ENCODE data around the gene FAM221A. TPM values are rescaled to one million over a fixed set of nuclear protein-coding genes. Genes with fewer than 3 reads are reported as not detected.
"Not testable (repeated sequence)": the region's sequence is repeated elsewhere in the genome, so short reads cannot be mapped to it uniquely, and the experiment has no call there.

Gene FAM221A
- total RNA-seq, 1 experiment from 2014 or later: 15.0 TPM

- Mint-ChIP-seq H3K27me3 (ENCODE audit: low read depth) (peaks cover 14% of the 10 kb centered on the region), H3K4me1 (peaks cover 7 to 11% of the 10 kb centered on the region in 2 experiments), H3K27ac (peak overlapping the region; percentile 74 to 98 (median 93); a peak in 6 of 7 replicates), H3K9me3 (peaks cover 0 to 7% of the 10 kb centered on the region in 2 experiments; a peak in 3 of 5 replicates), H3K36me3 (ENCODE audit: insufficient read depth in 1 of 3, low read depth in 3 of 3) (peaks cover 8 to 14% (median 9%) of the 10 kb centered on the region in 3 experiments; a peak in 6 of 7 replicates), H3K4me3 (peak overlapping the region; percentile 82 to 89)
- Histone ChIP-seq H3K18ac (ENCODE audit: insufficient read length, low read depth, low read length) (peak overlapping the region; percentile 81), H2BK5ac (ENCODE audit: insufficient read length, low read length) (no peak overlapping the region), H3T11ph (ENCODE audit: low read length) (no peak overlapping the region), H3K9ac (ENCODE audit: extremely low read depth, insufficient read length, low read length) (peak overlapping the region; percentile 74), H2BK20ac (ENCODE audit: low read depth, low read length, poor library complexity, severe bottlenecking) (no peak overlapping the region), H3K27me3 (ENCODE audit: insufficient read depth, low read length) (no peaks in the 10 kb centered on the region), H2BK15ac (ENCODE audit: low read depth, low read length) (no peak overlapping the region), H4K91ac (ENCODE audit: insufficient read length, low read depth, low read length) (no peak overlapping the region), H3K4me2 (ENCODE audit: insufficient read depth, insufficient read length, low read length) (peak overlapping the region; percentile 74), H4K5ac (ENCODE audit: insufficient read length, low read depth, low read length) (no peak overlapping the region), H3K79me2 (ENCODE audit: insufficient read depth, low read length) (peaks cover 5% of the 10 kb centered on the region; the same call in 1 of the 2 replicates), H2BK12ac (ENCODE audit: insufficient read length, low read depth, low read length) (no peak overlapping the region), H3K23ac (ENCODE audit: insufficient read length, low read depth, low read length) (no peak overlapping the region), H2BK120ac (ENCODE audit: low read depth, low read length, poor library complexity, severe bottlenecking) (no peak overlapping the region), H3K4ac (ENCODE audit: low read depth, low read length) (no peak overlapping the region; the same call in 1 of the 2 replicates), H3K27ac (ENCODE audit: insufficient read length, low read depth, low read length) (peak overlapping the region; percentile 55), H4K20me1 (ENCODE audit: control insufficient read depth, insufficient read depth, insufficient read length) (no peaks in the 10 kb centered on the region), H3K14ac (ENCODE audit: insufficient read depth, low read length) (peak overlapping the region; percentile 93; the same call in 1 of the 2 replicates), H3K9me3 (ENCODE audit: control insufficient read depth, low read depth, low read length) (no peaks in the 10 kb centered on the region), H2AFZ (ENCODE audit: low read length) (no peak overlapping the region), H2AK5ac (ENCODE audit: insufficient read length, low read length) (no peak overlapping the region), H3K4me1 (ENCODE audit: insufficient read depth, low read length) (no peaks in the 10 kb centered on the region), H4K8ac (replicated peaks; ENCODE audit: insufficient read length, low read depth, low read length) (no peak overlapping the region), H3K56ac (ENCODE audit: insufficient read length, low read depth, low read length) (no peak overlapping the region), H3K79me1 (ENCODE audit: insufficient read depth, low read depth, low read length, poor library complexity, severe bottlenecking) (no peaks in the 10 kb centered on the region), H3K23me2 (ENCODE audit: insufficient read length, low read depth, low read length, poor library complexity, severe bottlenecking) (peaks cover 6% of the 10 kb centered on the region)
- no peak for TF ChIP-seq CTCF (conservative IDR thresholded peaks at IDR 0.05)
- peak; percentile 86 for DNase-seq
- WGBS (ENCODE audit: extremely low coverage, insufficient read length, low lambda C conversion rate): no CpG with 5 or more reads among the region's 42 CpGs
Observed at GRCh38 chr7:23680414-23681405, 711 bp downstream of the FAM221A start.

GRCh38 chr7:23684041-23684440, 4.0 kb downstream of the FAM221A start:
- Mint-ChIP-seq H3K27ac (peak overlapping the region in 1 of 3 experiments; percentile 27; a peak in 1 of 7 replicates), H3K36me3 (ENCODE audit: insufficient read depth in 1 of 3, low read depth in 3 of 3) (peaks cover 17 to 25% (median 23%) of the 10 kb centered on the region in 3 experiments; a peak in 6 of 7 replicates)
- H2AK5ac ChIP-seq (ENCODE audit: insufficient read length, low read length); H3K14ac ChIP-seq (ENCODE audit: insufficient read depth, low read length); H3T11ph ChIP-seq (ENCODE audit: low read length); H3K9ac ChIP-seq (ENCODE audit: extremely low read depth, insufficient read length, low read length); H3K18ac ChIP-seq (ENCODE audit: insufficient read length, low read depth, low read length); H4K91ac ChIP-seq (ENCODE audit: insufficient read length, low read depth, low read length); H3K4me1 Mint-ChIP-seq; H3K79me1 ChIP-seq (ENCODE audit: insufficient read depth, low read depth, low read length, poor library complexity, severe bottlenecking); H3K4ac ChIP-seq (ENCODE audit: low read depth, low read length); H4K5ac ChIP-seq (ENCODE audit: insufficient read length, low read depth, low read length); H2BK120ac ChIP-seq (ENCODE audit: low read depth, low read length, poor library complexity, severe bottlenecking); H3K27me3 ChIP-seq (ENCODE audit: insufficient read depth, low read length); H2BK20ac ChIP-seq (ENCODE audit: low read depth, low read length, poor library complexity, severe bottlenecking); H3K27ac ChIP-seq (ENCODE audit: insufficient read length, low read depth, low read length); H3K23me2 ChIP-seq (ENCODE audit: insufficient read length, low read depth, low read length, poor library complexity, severe bottlenecking); H3K4me3 Mint-ChIP-seq; H3K56ac ChIP-seq (ENCODE audit: insufficient read length, low read depth, low read length); H3K23ac ChIP-seq (ENCODE audit: insufficient read length, low read depth, low read length); H4K8ac ChIP-seq (replicated peaks; ENCODE audit: insufficient read length, low read depth, low read length); H3K4me1 ChIP-seq (ENCODE audit: insufficient read depth, low read length); H3K79me2 ChIP-seq (ENCODE audit: insufficient read depth, low read length); H4K20me1 ChIP-seq (ENCODE audit: control insufficient read depth, insufficient read depth, insufficient read length); H2AFZ ChIP-seq (ENCODE audit: low read length); H3K27me3 Mint-ChIP-seq (ENCODE audit: low read depth); H2BK15ac ChIP-seq (ENCODE audit: low read depth, low read length); H2BK12ac ChIP-seq (ENCODE audit: insufficient read length, low read depth, low read length); H3K9me3 Mint-ChIP-seq; H3K4me2 ChIP-seq (ENCODE audit: insufficient read depth, insufficient read length, low read length); DNase-seq; H3K9me3 ChIP-seq (ENCODE audit: control insufficient read depth, low read depth, low read length); H2BK5ac ChIP-seq (ENCODE audit: insufficient read length, low read length): not testable (repeated sequence)
- no CpG with 5 or more reads among the region's 6 CpGs for WGBS (ENCODE audit: extremely low coverage, insufficient read length, low lambda C conversion rate)

Data from H9 (cell line).